ENCODE measurements around the gene F2RL2.
"Not testable (repeated sequence)": the region's sequence is repeated elsewhere in the genome, so short reads cannot be mapped to it uniquely, and the experiment has no call there.

F2RL2 gene

GRCh38 chr5:76620166-76620565 is 3.0 kb downstream of the F2RL2 start:
- no peak for DNase-seq

GRCh38 chr5:76617675-76618074 is 5.5 kb downstream of the F2RL2 start:
- no peak for DNase-seq

GRCh38 chr5:76617229-76617628 is 6.0 kb downstream of the F2RL2 start:
- no peak for DNase-seq

- DNase-seq = no peak
Measured at GRCh38 chr5:76616206-76616605, 7.0 kb downstream of the F2RL2 start.

GRCh38 chr5:76615759-76616158 is 7.4 kb downstream of the F2RL2 start:
- DNase-seq = no peak

- DNase-seq = no peak
Measured at GRCh38 chr5:76612942-76613341, 10.3 kb downstream of the F2RL2 start.

- no peak for DNase-seq
Measured at GRCh38 chr5:76610196-76610595, 13.0 kb downstream of the F2RL2 start.

GRCh38 chr5:76608833-76609232 is 14.4 kb downstream of the F2RL2 start:
- DNase-seq = no peak

- no peak for DNase-seq
Measured at GRCh38 chr5:76607353-76607871, 15.8 kb downstream of the F2RL2 start.

- DNase-seq = no peak
Measured at GRCh38 chr5:76606701-76607100, 16.5 kb downstream of the F2RL2 start.

GRCh38 chr5:76604838-76605237 is 18.4 kb downstream of the F2RL2 start:
- DNase-seq = no peak

- DNase-seq = not testable (repeated sequence)
Measured at GRCh38 chr5:76603991-76604390, 19.2 kb downstream of the F2RL2 start.

- no peak for DNase-seq
Measured at GRCh38 chr5:76602094-76602726, 21.0 kb downstream of the F2RL2 start.

GRCh38 chr5:76601470-76601869 is 21.7 kb downstream of the F2RL2 start:
- DNase-seq = no peak

- no peak for DNase-seq
Measured at GRCh38 chr5:76600716-76601115, 22.5 kb downstream of the F2RL2 start.

GRCh38 chr5:76598531-76598930 is 24.7 kb downstream of the F2RL2 start:
- DNase-seq = no peak

GRCh38 chr5:76595755-76596481 is 27.3 kb downstream of the F2RL2 start:
- no peak for DNase-seq

- DNase-seq = no peak
Measured at GRCh38 chr5:76594107-76594506, 29.1 kb downstream of the F2RL2 start.

GRCh38 chr5:76592692-76593091 is 30.5 kb downstream of the F2RL2 start:
- no peak for DNase-seq

- DNase-seq = no peak
Measured at GRCh38 chr5:76591366-76591765, 31.8 kb downstream of the F2RL2 start.

GRCh38 chr5:76590027-76590426 is 33.2 kb downstream of the F2RL2 start:
- DNase-seq = no peak

- DNase-seq = no peak
Measured at GRCh38 chr5:76586531-76586930, 36.7 kb downstream of the F2RL2 start.

- no peak for DNase-seq
Measured at GRCh38 chr5:76585783-76586217, 37.4 kb downstream of the F2RL2 start.
